T-helper 1 cell treated with Interleukin-12 subunit alpha and Interleukin-12 subunit beta and Interleukin-4 antibody, amounts not matched to agents 30 μg/mL and 1 μg/mL, for 36 hours (primary cell): ENCODE measurements around the gene PRKX.
"Not testable (repeated sequence)": the region's sequence is repeated elsewhere in the genome, so short reads cannot be mapped to it uniquely, and the experiment has no call there.

Source experiments
- H3K27ac Mint-ChIP-seq: one replicate; pipeline ENCODE4 v1.8.0; 2021; ENCODE audit warnings: mild to moderate bottlenecking, mixed read lengths
- H3K27me3 Mint-ChIP-seq: one replicate; pipeline ENCODE4 v1.8.0; 2021; ENCODE audit warnings: low read depth, mixed read lengths
- H3K36me3 Mint-ChIP-seq: one replicate; pipeline ENCODE4 v1.8.0; 2021; ENCODE audit warnings: low read depth, mixed read lengths
- H3K4me1 Mint-ChIP-seq: one replicate; pipeline ENCODE4 v1.8.0; 2021; ENCODE audit warnings: low read depth, mixed read lengths
- H3K4me3 Mint-ChIP-seq: one replicate; pipeline ENCODE4 v1.8.0; 2021; ENCODE audit warnings: mild to moderate bottlenecking, moderate library complexity, mixed read lengths
- H3K9me3 Mint-ChIP-seq: one replicate; pipeline ENCODE4 v1.8.0; 2021; ENCODE audit warnings: mixed read lengths

The PRKX gene

GRCh38 chrX:3713225-3713936 lies at the start of gene PRKX:
Gene PRKX, minus strand, starts transcription at chrX:3713649. Its CDS starts 396 bp downstream, at chrX:3713253.
- H3K36me3 Mint-ChIP-seq, result peaks cover 9% of the 10 kb centered on the region
- H3K4me3 Mint-ChIP-seq, result peak within 1 kb of the TSS; percentile 100
- H3K27ac Mint-ChIP-seq, result peak within 1 kb of the TSS; percentile 99
- peaks cover 13% of the 10 kb centered on the region for H3K4me1 Mint-ChIP-seq
- no peaks in the 10 kb centered on the region for H3K9me3 Mint-ChIP-seq
- no peaks in the 10 kb centered on the region for H3K27me3 Mint-ChIP-seq

GRCh38 chrX:3763111-3763510 lies 49.7 kb upstream of the PRKX start:
- Mint-ChIP-seq H3K4me3 (no peak overlapping the region), H3K4me1 (peaks cover 2% of the 10 kb centered on the region), H3K27me3 (peaks cover 14% of the 10 kb centered on the region), H3K36me3 (peaks cover 6% of the 10 kb centered on the region), H3K9me3 (peaks cover 5% of the 10 kb centered on the region), H3K27ac (no peak overlapping the region)

GRCh38 chrX:3757510-3758025 lies 44.1 kb upstream of the PRKX start:
- Mint-ChIP-seq H3K9me3 (no peaks in the 10 kb centered on the region), H3K36me3 (no peaks in the 10 kb centered on the region), H3K4me3 (no peak overlapping the region), H3K4me1 (no peaks in the 10 kb centered on the region), H3K27me3 (peaks cover 5% of the 10 kb centered on the region), H3K27ac (no peak overlapping the region)

- Mint-ChIP-seq H3K27me3 (no peaks in the 10 kb centered on the region), H3K9me3 (peaks cover 4% of the 10 kb centered on the region), H3K36me3 (peaks cover 9% of the 10 kb centered on the region), H3K4me1 (peaks cover 21% of the 10 kb centered on the region), H3K27ac (peak overlapping the region; percentile 34), H3K4me3 (no peak overlapping the region)
Measured at GRCh38 chrX:3748052-3748559, 34.7 kb upstream of the PRKX start.

GRCh38 chrX:3743801-3744439 lies 30.5 kb upstream of the PRKX start:
- H3K4me1 Mint-ChIP-seq, result peaks cover 24% of the 10 kb centered on the region
- H3K27me3 Mint-ChIP-seq, result no peaks in the 10 kb centered on the region
- H3K36me3 Mint-ChIP-seq, result peaks cover 14% of the 10 kb centered on the region
- peak overlapping the region; percentile 50 for H3K4me3 Mint-ChIP-seq
- H3K27ac Mint-ChIP-seq, result peak overlapping the region; percentile 89
- peaks cover 7% of the 10 kb centered on the region for H3K9me3 Mint-ChIP-seq

GRCh38 chrX:3740946-3741345 lies 27.5 kb upstream of the PRKX start:
- Mint-ChIP-seq H3K4me1 (peaks cover 26% of the 10 kb centered on the region), H3K9me3 (peaks cover 10% of the 10 kb centered on the region)
- not testable (repeated sequence) for H3K27ac Mint-ChIP-seq

GRCh38 chrX:3738509-3738908 lies 25.1 kb upstream of the PRKX start:
- Mint-ChIP-seq H3K4me3 (no peak overlapping the region), H3K36me3 (peaks cover 8% of the 10 kb centered on the region), H3K27ac (peak overlapping the region; percentile 80), H3K27me3 (no peaks in the 10 kb centered on the region), H3K4me1 (peaks cover 23% of the 10 kb centered on the region), H3K9me3 (peaks cover 10% of the 10 kb centered on the region)

More at GRCh38 chrX:3740946-3741345, 27.5 kb upstream of the PRKX start:
- peaks cover 16% of the 10 kb centered on the region for H3K36me3 Mint-ChIP-seq
- H3K4me3 Mint-ChIP-seq, H3K27me3 Mint-ChIP-seq: not testable (repeated sequence)

GRCh38 chrX:3736536-3736935 lies 23.1 kb upstream of the PRKX start:
- not testable (repeated sequence) for H3K27ac Mint-ChIP-seq, H3K27me3 Mint-ChIP-seq, H3K4me3 Mint-ChIP-seq, H3K36me3 Mint-ChIP-seq
- Mint-ChIP-seq H3K4me1 (peaks cover 23% of the 10 kb centered on the region), H3K9me3 (peaks cover 10% of the 10 kb centered on the region)

- not testable (repeated sequence) for H3K4me3 Mint-ChIP-seq, H3K27me3 Mint-ChIP-seq, H3K36me3 Mint-ChIP-seq, H3K27ac Mint-ChIP-seq
- Mint-ChIP-seq H3K9me3 (peaks cover 10% of the 10 kb centered on the region), H3K4me1 (peaks cover 23% of the 10 kb centered on the region)
Measured at GRCh38 chrX:3735891-3736290, 22.4 kb upstream of the PRKX start.

- H3K9me3 Mint-ChIP-seq, H3K4me3 Mint-ChIP-seq, H3K27ac Mint-ChIP-seq, H3K27me3 Mint-ChIP-seq, H3K36me3 Mint-ChIP-seq: not testable (repeated sequence)
- H3K4me1 Mint-ChIP-seq, result peaks cover 21% of the 10 kb centered on the region
Measured at GRCh38 chrX:3734456-3734855, 21.0 kb upstream of the PRKX start.

GRCh38 chrX:3733043-3733430 lies 19.6 kb upstream of the PRKX start:
- Mint-ChIP-seq H3K27me3 (no peaks in the 10 kb centered on the region), H3K27ac (no peak overlapping the region)

GRCh38 chrX:3732326-3733042 lies 19.0 kb upstream of the PRKX start:
- H3K4me1 Mint-ChIP-seq, result peaks cover 11% of the 10 kb centered on the region
- not testable (repeated sequence) for H3K4me3 Mint-ChIP-seq, H3K27me3 Mint-ChIP-seq, H3K36me3 Mint-ChIP-seq, H3K9me3 Mint-ChIP-seq, H3K27ac Mint-ChIP-seq

More at GRCh38 chrX:3733043-3733430, 19.6 kb upstream of the PRKX start:
- peaks cover 13% of the 10 kb centered on the region for H3K4me1 Mint-ChIP-seq
- no peak overlapping the region for H3K4me3 Mint-ChIP-seq
- H3K9me3 Mint-ChIP-seq, result no peaks in the 10 kb centered on the region
- no peaks in the 10 kb centered on the region for H3K36me3 Mint-ChIP-seq

- H3K4me1 Mint-ChIP-seq, result no peaks in the 10 kb centered on the region
- H3K4me3 Mint-ChIP-seq, result no peak overlapping the region
- no peaks in the 10 kb centered on the region for H3K36me3 Mint-ChIP-seq
- no peaks in the 10 kb centered on the region for H3K27me3 Mint-ChIP-seq
- H3K27ac Mint-ChIP-seq, result no peak overlapping the region
- H3K9me3 Mint-ChIP-seq, result no peaks in the 10 kb centered on the region
Measured at GRCh38 chrX:3728454-3728853, 15.0 kb upstream of the PRKX start.

- peaks cover 12% of the 10 kb centered on the region for H3K27me3 Mint-ChIP-seq
- H3K27ac Mint-ChIP-seq, H3K36me3 Mint-ChIP-seq, H3K9me3 Mint-ChIP-seq, H3K4me1 Mint-ChIP-seq, H3K4me3 Mint-ChIP-seq: not testable (repeated sequence)
Measured at GRCh38 chrX:3723460-3723859, 10.0 kb upstream of the PRKX start.
